Retinal pigment epithelial cell (primary cell): Measurements from ENCODE around the gene RCOR1.

Source experiments
- DNase-seq: peaks from one replicate; pipeline ENCODE4 v3.0.0-alpha.2; 2010; ENCODE audit warnings: low read depth
- H3K4me3 ChIP-seq: 2 replicates; pipeline ENCODE4 v1.5.1; 2011; ENCODE audit warnings: mild to moderate bottlenecking, low read length, control low read depth, moderate library complexity
- CTCF ChIP-seq: conservative IDR thresholded peaks from 2 replicates; pipeline ENCODE4 v1.5.1; 2011; ENCODE audit warnings: low read depth, low read length, control low read depth, inconsistent platforms

RCOR1 gene

GRCh38 chr14:102723650-102724049 is 131.2 kb downstream of the RCOR1 start:
- H3K4me3 ChIP-seq = no peak overlapping the region
- no peak for DNase-seq
- no peak for TF ChIP-seq CTCF

DNA sequence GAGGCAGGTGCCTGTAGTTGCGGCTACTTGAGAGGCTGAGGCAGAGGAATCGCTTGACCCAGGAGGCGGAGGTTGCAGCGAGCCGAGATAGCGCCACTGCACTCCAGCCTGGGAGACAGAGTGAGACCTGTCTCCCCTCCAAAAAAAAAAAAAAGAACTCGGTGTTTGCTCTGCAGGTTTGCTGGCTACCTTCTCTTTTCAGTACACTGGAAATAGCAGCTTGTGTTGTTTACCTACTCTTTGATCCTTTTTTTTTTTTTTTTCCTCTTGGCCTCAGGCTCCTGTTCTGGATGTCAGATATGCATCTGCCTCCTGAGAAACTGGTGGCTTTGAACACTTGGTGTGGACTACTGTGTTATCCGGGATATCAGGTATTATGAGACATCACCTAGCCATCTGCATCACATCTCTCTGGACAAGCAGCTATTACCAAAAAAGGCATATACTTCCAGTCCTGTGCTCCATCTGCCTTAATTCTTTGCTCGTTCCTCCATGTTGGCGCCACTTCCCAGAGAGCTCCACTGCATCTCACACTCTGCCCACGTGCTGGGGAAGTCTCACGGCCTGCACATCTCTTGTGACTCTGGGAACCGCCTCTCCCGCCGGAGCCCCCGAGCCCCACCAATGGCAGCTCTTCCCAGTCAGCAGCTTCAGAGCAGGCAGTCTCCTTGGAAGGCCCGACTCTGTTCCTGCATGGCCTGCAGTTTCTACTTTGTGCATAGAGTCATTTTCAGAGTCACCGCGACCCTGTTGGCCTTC is 133.9 kb downstream of the RCOR1 start:
- no peak overlapping the region for H3K4me3 ChIP-seq
- TF ChIP-seq CTCF = no peak
- no peak for DNase-seq

GRCh38 chr14:102727336-102728095 is 135.1 kb downstream of the RCOR1 start:
- no peak for DNase-seq
- no peak for TF ChIP-seq CTCF
- no peak overlapping the region for H3K4me3 ChIP-seq

GRCh38 chr14:102728501-102728900 is 136.1 kb downstream of the RCOR1 start:
- DNase-seq = no peak
- no peak overlapping the region for H3K4me3 ChIP-seq
- TF ChIP-seq CTCF = no peak

- no peak for TF ChIP-seq CTCF
- DNase-seq = no peak
These were observed 136.8 kb downstream of the RCOR1 start for GRCh38 chr14:102729268-102729667.

DNA sequence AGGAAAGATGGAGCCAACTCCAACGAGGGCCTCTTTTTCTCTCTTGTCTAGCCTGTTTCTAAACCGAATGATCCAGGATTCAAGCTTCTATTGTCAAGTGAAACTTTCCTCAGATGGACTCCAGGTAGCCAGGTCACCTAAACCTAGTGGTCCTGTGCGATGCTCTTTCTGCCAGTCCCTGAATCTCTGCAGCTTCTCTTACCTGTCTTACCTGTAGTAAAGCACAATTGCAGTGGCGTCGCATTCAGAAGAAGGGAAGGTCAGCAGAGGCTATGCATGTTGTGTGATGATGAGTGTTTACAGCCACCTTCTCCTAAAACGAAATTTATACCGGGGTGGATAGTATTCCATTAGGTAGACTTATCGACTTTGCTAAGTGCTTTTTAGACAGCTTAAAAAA is 137.4 kb downstream of the RCOR1 start:
- DNase-seq = no peak
- TF ChIP-seq CTCF = no peak
- H3K4me3 ChIP-seq = no peak overlapping the region

More at GRCh38 chr14:102729268-102729667, 136.8 kb downstream of the RCOR1 start:
- H3K4me3 ChIP-seq = no peak overlapping the region
